GM23338 (cell line): ENCODE data around the gene USP8. TPM values are rescaled to one million over a fixed set of nuclear protein-coding genes. Genes with fewer than 3 reads are reported as not detected.
A peak's percentile ranks its signal among the peaks of the same experiment; 100 is the strongest.

Source experiments
- ATAC-seq: fragments of 200-7000 bp; cut with Tn5 transposase; 3 replicates; pipeline ENCODE4 v1.9.1; 2020
- DNase-seq: peaks from one replicate; pipeline ENCODE4 v3.0.0-alpha.2; 2015; ENCODE audit warnings: low spot score
- H2AFZ ChIP-seq: fragments of 200-600 bp; sonication (generic); 2 replicates; pipeline ENCODE4 v1.8.0; 2016; ENCODE audit warnings: antibody characterized with exemption, mild to moderate bottlenecking, moderate library complexity
- H3F3A ChIP-seq: fragments of 200-600 bp; sonication (generic); replicated peaks from 2 replicates; pipeline ENCODE4 v1.8.0; 2017; ENCODE audit warnings: antibody characterized with exemption, mixed run types, low read depth
- H3K27ac ChIP-seq: fragments of 200-600 bp; sonication (generic); 2 replicates; pipeline ENCODE4 v1.6.1; 2016; ENCODE audit warnings: low read depth
- H3K27me3 ChIP-seq: fragments of 200-600 bp; sonication (generic); 2 replicates; pipeline ENCODE4 v1.8.0; 2016; ENCODE audit warnings: mild to moderate bottlenecking, mixed run types, moderate library complexity; ENCODE audit not compliant: insufficient read depth
- H3K36me3 ChIP-seq: fragments of 200-600 bp; sonication (generic); 2 replicates; pipeline ENCODE4 v1.8.0; 2016; ENCODE audit warnings: mild to moderate bottlenecking; ENCODE audit not compliant: insufficient read depth
- H3K4me1 ChIP-seq: fragments of 200-600 bp; sonication (generic); 2 replicates; pipeline ENCODE4 v1.8.0; 2016; ENCODE audit warnings: mild to moderate bottlenecking, moderate library complexity; ENCODE audit not compliant: insufficient read depth
- H3K4me2 ChIP-seq: fragments of 200-600 bp; sonication (generic); 2 replicates; pipeline ENCODE4 v1.7.1; 2017; ENCODE audit warnings: mixed run types
- H3K4me3 ChIP-seq: fragments of 200-600 bp; sonication (generic); 2 replicates; pipeline ENCODE4 v1.6.1; 2016; ENCODE audit warnings: mixed run types
- H3K79me2 ChIP-seq: fragments of 200-600 bp; sonication (generic); replicated peaks from 2 replicates; pipeline ENCODE4 v1.8.0; 2017; ENCODE audit warnings: mild to moderate bottlenecking; ENCODE audit not compliant: insufficient read depth
- H3K9me2 ChIP-seq: fragments of 200-600 bp; sonication (generic); 2 replicates; pipeline ENCODE4 v1.8.0; 2017; ENCODE audit not compliant: insufficient read depth
- H4K20me1 ChIP-seq: fragments of 200-600 bp; sonication (generic); replicated peaks from 2 replicates; pipeline ENCODE4 v1.8.0; 2017; ENCODE audit warnings: mild to moderate bottlenecking; ENCODE audit not compliant: insufficient read depth
- H3K27ac Mint-ChIP-seq: 2 replicates; pipeline ENCODE4 v1.8.0; 2020; ENCODE audit warnings: inconsistent platforms, mild to moderate bottlenecking, moderate library complexity, mixed read lengths
- H3K27me3 Mint-ChIP-seq: 3 replicates; pipeline ENCODE4 v1.8.0; 2022; ENCODE audit warnings: low read depth, mild to moderate bottlenecking, moderate library complexity, mixed read lengths, inconsistent platforms; ENCODE audit not compliant: insufficient read depth, poor library complexity
- H3K36me3 Mint-ChIP-seq: 3 replicates; pipeline ENCODE4 v1.8.0; 2021; ENCODE audit warnings: low read depth, mild to moderate bottlenecking, inconsistent platforms, moderate library complexity, mixed read lengths
- H3K4me1 Mint-ChIP-seq: 3 replicates; pipeline ENCODE4 v1.8.0; 2020; ENCODE audit warnings: mild to moderate bottlenecking, inconsistent platforms, mixed read lengths
- H3K4me3 Mint-ChIP-seq: 3 replicates; pipeline ENCODE4 v1.8.0; 2021; ENCODE audit warnings: moderate library complexity, mild to moderate bottlenecking, inconsistent platforms, mixed read lengths
- H3K9me3 Mint-ChIP-seq: 3 replicates; pipeline ENCODE4 v1.8.0; 2020; ENCODE audit warnings: moderate library complexity, mild to moderate bottlenecking, inconsistent platforms, mixed read lengths
- CREB1 ChIP-seq: fragments of 250-450 bp; sonication (Bioruptor Pico); IDR thresholded peaks from 2 replicates; pipeline ENCODE4 v1.5.0; 2020; ENCODE audit warnings: low read depth, mild to moderate bottlenecking, moderate library complexity
- ETS1 ChIP-seq: IDR thresholded peaks from 2 replicates; pipeline ENCODE4 v1.6.1; 2016; ENCODE audit warnings: antibody characterized with exemption
- EZH2 ChIP-seq: fragments of 200-600 bp; sonication (generic); IDR thresholded peaks from one replicate; pipeline ENCODE4 v1.8.0; 2017; ENCODE audit warnings: antibody characterized with exemption, mild to moderate bottlenecking, low read depth; ENCODE audit not compliant: unreplicated experiment
- EZH2phosphoT487 ChIP-seq: fragments of 200-600 bp; sonication (generic); IDR thresholded peaks from one replicate; pipeline ENCODE4 v1.8.1; 2018; ENCODE audit warnings: antibody characterized with exemption; ENCODE audit not compliant: unreplicated experiment
- JUNB ChIP-seq: IDR thresholded peaks from one replicate; pipeline ENCODE4 v1.6.1; 2016; ENCODE audit warnings: antibody characterized with exemption; ENCODE audit not compliant: unreplicated experiment
- NANOG ChIP-seq: IDR thresholded peaks from 2 replicates; pipeline ENCODE4 v1.6.1; 2016; ENCODE audit warnings: antibody characterized with exemption, borderline replicate concordance
- POLR2AphosphoS5 ChIP-seq: IDR thresholded peaks from 2 replicates; pipeline ENCODE4 v1.6.1; 2016; ENCODE audit warnings: antibody characterized with exemption, low read depth
- REST ChIP-seq: IDR thresholded peaks from one replicate; pipeline ENCODE4 v1.6.1; 2018; ENCODE audit warnings: antibody characterized with exemption; ENCODE audit not compliant: unreplicated experiment
- STAT1 ChIP-seq: IDR thresholded peaks from one replicate; pipeline ENCODE4 v1.6.1; 2016; ENCODE audit warnings: antibody characterized with exemption; ENCODE audit not compliant: unreplicated experiment
- ZNF114 ChIP-seq: fragments of 250-450 bp; sonication (Bioruptor Pico); IDR thresholded peaks from 2 replicates; pipeline ENCODE4 v1.5.0; 2020; ENCODE audit warnings: mild to moderate bottlenecking, moderate library complexity
- ZNF331 ChIP-seq: fragments of 250-450 bp; sonication (Bioruptor Pico); IDR thresholded peaks from 2 replicates; pipeline ENCODE4 v1.5.0; 2020; ENCODE audit warnings: low read depth, mild to moderate bottlenecking, moderate library complexity
- polyA plus RNA-seq: library from polyadenylated mRNA; unstranded; fragments of >200 nt; fragmentation: Nextera tagmentation; extraction: Ambion mirVana; gene quantifications from 2 replicates; pipeline ENCODE4 v1.2.1, GENCODE V29; 2016
- total RNA-seq: library from RNA; depleted of rRNA; stranded (reverse); fragments of >200 nt; shearing (Covaris generic); gene quantifications from 2 replicates; pipeline ENCODE4 v1.2.3, GENCODE V29; 2014
- TF ChIP-seq, protein P1 (sequence below): fragments of 250-450 bp; sonication (Bioruptor Pico); IDR thresholded peaks from 2 replicates; pipeline ENCODE4 v1.5.0; 2020; ENCODE audit warnings: mild to moderate bottlenecking, moderate library complexity
- TF ChIP-seq, protein P2 (sequence below), 2 experiments: fragments of 200-600 bp in 1 of 2; sonication (generic) in 1 of 2; conservative IDR thresholded peaks; 2 replicates each; pipeline versions ENCODE4 v1.5.1 to v1.6.1; 2016 to 2017; ENCODE audit warnings: antibody characterized with exemption in 2 of 2, low read depth in 2 of 2, mild to moderate bottlenecking in 2 of 2, moderate library complexity in 1 of 2

USP8 gene
- total and polyA plus RNA-seq, 2 experiments from 2014 or later, result 64.8 to 68.6 TPM

DNA sequence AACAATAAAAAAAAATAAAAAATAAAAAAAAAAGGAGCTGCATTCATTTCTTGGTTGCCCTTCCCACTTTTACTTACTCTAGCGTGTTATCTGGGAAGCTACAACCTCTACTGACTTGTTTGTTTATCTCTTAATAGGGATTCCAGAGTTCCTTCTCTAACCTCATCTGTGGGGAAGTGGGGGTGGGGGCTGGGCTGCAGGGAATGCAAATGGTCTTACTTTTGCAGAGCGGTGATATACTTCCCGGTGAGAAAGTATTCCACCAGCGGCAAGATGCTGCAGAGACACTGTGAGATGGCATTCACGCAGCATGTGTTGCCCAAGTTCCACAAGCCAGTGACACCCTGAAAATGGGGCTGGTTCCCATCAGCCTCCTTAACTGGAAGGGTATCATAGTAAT lies 120.2 kb downstream of the USP8 start:
- Histone ChIP-seq H3K9me2 (no peaks in the 10 kb centered on the region; the same call in 1 of the 2 replicates), H3K4me3 (no peak overlapping the region), H3F3A (no peaks in the 10 kb centered on the region), H2AFZ (peak overlapping the region; percentile 60), H4K20me1 (no peaks in the 10 kb centered on the region), H3K4me1 (no peaks in the 10 kb centered on the region), H3K27ac (no peak overlapping the region), H3K4me2 (no peak overlapping the region), H3K79me2 (no peaks in the 10 kb centered on the region), H3K36me3 (no peaks in the 10 kb centered on the region), H3K27me3 (no peaks in the 10 kb centered on the region)
- TF ChIP-seq, protein P1, sequence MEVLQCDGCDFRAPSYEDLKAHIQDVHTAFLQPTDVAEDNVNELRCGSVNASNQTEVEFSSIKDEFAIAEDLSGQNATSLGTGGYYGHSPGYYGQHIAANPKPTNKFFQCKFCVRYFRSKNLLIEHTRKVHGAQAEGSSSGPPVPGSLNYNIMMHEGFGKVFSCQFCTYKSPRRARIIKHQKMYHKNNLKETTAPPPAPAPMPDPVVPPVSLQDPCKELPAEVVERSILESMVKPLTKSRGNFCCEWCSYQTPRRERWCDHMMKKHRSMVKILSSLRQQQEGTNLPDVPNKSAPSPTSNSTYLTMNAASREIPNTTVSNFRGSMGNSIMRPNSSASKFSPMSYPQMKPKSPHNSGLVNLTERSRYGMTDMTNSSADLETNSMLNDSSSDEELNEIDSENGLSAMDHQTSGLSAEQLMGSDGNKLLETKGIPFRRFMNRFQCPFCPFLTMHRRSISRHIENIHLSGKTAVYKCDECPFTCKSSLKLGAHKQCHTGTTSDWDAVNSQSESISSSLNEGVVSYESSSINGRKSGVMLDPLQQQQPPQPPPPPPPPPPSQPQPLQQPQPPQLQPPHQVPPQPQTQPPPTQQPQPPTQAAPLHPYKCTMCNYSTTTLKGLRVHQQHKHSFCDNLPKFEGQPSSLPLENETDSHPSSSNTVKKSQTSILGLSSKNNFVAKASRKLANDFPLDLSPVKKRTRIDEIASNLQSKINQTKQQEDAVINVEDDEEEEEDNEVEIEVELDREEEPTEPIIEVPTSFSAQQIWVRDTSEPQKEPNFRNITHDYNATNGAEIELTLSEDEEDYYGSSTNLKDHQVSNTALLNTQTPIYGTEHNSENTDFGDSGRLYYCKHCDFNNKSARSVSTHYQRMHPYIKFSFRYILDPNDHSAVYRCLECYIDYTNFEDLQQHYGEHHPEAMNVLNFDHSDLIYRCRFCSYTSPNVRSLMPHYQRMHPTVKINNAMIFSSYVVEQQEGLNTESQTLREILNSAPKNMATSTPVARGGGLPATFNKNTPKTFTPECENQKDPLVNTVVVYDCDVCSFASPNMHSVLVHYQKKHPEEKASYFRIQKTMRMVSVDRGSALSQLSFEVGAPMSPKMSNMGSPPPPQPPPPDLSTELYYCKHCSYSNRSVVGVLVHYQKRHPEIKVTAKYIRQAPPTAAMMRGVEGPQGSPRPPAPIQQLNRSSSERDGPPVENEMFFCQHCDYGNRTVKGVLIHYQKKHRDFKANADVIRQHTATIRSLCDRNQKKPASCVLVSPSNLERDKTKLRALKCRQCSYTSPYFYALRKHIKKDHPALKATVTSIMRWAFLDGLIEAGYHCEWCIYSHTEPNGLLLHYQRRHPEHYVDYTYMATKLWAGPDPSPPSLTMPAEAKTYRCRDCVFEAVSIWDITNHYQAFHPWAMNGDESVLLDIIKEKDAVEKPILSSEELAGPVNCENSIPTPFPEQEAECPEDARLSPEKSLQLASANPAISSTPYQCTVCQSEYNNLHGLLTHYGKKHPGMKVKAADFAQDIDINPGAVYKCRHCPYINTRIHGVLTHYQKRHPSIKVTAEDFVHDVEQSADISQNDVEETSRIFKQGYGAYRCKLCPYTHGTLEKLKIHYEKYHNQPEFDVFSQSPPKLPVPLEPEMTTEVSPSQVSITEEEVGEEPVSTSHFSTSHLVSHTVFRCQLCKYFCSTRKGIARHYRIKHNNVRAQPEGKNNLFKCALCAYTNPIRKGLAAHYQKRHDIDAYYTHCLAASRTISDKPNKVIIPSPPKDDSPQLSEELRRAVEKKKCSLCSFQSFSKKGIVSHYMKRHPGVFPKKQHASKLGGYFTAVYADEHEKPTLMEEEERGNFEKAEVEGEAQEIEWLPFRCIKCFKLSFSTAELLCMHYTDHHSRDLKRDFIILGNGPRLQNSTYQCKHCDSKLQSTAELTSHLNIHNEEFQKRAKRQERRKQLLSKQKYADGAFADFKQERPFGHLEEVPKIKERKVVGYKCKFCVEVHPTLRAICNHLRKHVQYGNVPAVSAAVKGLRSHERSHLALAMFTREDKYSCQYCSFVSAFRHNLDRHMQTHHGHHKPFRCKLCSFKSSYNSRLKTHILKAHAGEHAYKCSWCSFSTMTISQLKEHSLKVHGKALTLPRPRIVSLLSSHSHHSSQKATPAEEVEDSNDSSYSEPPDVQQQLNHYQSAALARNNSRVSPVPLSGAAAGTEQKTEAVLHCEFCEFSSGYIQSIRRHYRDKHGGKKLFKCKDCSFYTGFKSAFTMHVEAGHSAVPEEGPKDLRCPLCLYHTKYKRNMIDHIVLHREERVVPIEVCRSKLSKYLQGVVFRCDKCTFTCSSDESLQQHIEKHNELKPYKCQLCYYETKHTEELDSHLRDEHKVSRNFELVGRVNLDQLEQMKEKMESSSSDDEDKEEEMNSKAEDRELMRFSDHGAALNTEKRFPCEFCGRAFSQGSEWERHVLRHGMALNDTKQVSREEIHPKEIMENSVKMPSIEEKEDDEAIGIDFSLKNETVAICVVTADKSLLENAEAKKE (CRISPR knock-in tag), result no peak
- TF ChIP-seq ZNF114 (CRISPR knock-in tag), result no peak
- no peak for TF ChIP-seq EZH2
- TF ChIP-seq, protein P2, sequence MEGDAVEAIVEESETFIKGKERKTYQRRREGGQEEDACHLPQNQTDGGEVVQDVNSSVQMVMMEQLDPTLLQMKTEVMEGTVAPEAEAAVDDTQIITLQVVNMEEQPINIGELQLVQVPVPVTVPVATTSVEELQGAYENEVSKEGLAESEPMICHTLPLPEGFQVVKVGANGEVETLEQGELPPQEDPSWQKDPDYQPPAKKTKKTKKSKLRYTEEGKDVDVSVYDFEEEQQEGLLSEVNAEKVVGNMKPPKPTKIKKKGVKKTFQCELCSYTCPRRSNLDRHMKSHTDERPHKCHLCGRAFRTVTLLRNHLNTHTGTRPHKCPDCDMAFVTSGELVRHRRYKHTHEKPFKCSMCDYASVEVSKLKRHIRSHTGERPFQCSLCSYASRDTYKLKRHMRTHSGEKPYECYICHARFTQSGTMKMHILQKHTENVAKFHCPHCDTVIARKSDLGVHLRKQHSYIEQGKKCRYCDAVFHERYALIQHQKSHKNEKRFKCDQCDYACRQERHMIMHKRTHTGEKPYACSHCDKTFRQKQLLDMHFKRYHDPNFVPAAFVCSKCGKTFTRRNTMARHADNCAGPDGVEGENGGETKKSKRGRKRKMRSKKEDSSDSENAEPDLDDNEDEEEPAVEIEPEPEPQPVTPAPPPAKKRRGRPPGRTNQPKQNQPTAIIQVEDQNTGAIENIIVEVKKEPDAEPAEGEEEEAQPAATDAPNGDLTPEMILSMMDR (conservative IDR thresholded peaks at IDR 0.05; ENCODE audit: low read depth in 2 of 2), result no peak
- no peak for TF ChIP-seq STAT1
- TF ChIP-seq JUNB, result no peak
- no peak for TF ChIP-seq REST
- no peak for TF ChIP-seq POLR2AphosphoS5
- TF ChIP-seq NANOG, result no peak
- TF ChIP-seq ZNF331 (CRISPR knock-in tag), result no peak
- TF ChIP-seq ETS1, result no peak
- TF ChIP-seq EZH2phosphoT487, result no peak
- TF ChIP-seq CREB1 (CRISPR knock-in tag), result no peak
- Mint-ChIP-seq H3K27ac (no peak overlapping the region), H3K4me1 (peaks cover 3% of the 10 kb centered on the region; the same call in 2 of the 3 replicates), H3K27me3 (no peaks in the 10 kb centered on the region), H3K9me3 (no peaks in the 10 kb centered on the region), H3K36me3 (no peaks in the 10 kb centered on the region), H3K4me3 (no peak overlapping the region)
- peak; percentile 62 for ATAC-seq
- peak; percentile 17 for DNase-seq
